GM13977 (cell line): ENCODE measurements around the gene LRMDA.

Source experiments
- DNase-seq: peaks from one replicate; pipeline ENCODE4 v3.0.0; 2012; ENCODE audit warnings: low spot score
- CTCF ChIP-seq: IDR thresholded peaks from 2 replicates; pipeline ENCODE4 v1.5.1; 2012; ENCODE audit warnings: mild to moderate bottlenecking, control low read depth; ENCODE audit not compliant: insufficient read depth; ENCODE audit errors: extremely low read depth, missing control alignments
- in situ Hi-C: fragments of 300-500 bp; cut with MboI; formaldehyde crosslinking; loops from one replicate; pipeline ENCODE4 v1.12.0; 2022; ENCODE audit warnings: low sequenced_read_pairs, low pct_unique_long_range_greater_than_20kb, mixed read lengths, inconsistent platforms; ENCODE audit not compliant: unreplicated experiment

LRMDA gene

GRCh38 chr10:75431180-75432111 is at the start of gene LRMDA:
TSS of gene LRMDA (plus strand) at chr10:75431624.
- in situ Hi-C loops, result no loop called here
- TF ChIP-seq CTCF, result no peak
- peak; percentile 58 for DNase-seq

- DNase-seq, result no peak
- in situ Hi-C loops, result no loop called here
- TF ChIP-seq CTCF, result no peak
Observed at GRCh38 chr10:75386128-75386527, 45.3 kb upstream of the LRMDA start.

- in situ Hi-C loops, result no loop called here
Observed at GRCh38 chr10:75388082-75388481, 43.3 kb upstream of the LRMDA start.

GRCh38 chr10:75390178-75390577 is 41.2 kb upstream of the LRMDA start:
- in situ Hi-C loops, result no loop called here
- no peak for TF ChIP-seq CTCF

More at GRCh38 chr10:75388082-75388481, 43.3 kb upstream of the LRMDA start:
- TF ChIP-seq CTCF, result no peak
- no peak for DNase-seq

GRCh38 chr10:75392271-75392670 is 39.2 kb upstream of the LRMDA start:
- no peak for DNase-seq
- no peak for TF ChIP-seq CTCF
- in situ Hi-C loops, result no loop called here

More at GRCh38 chr10:75390178-75390577, 41.2 kb upstream of the LRMDA start:
- no peak for DNase-seq

- TF ChIP-seq CTCF, result no peak
- in situ Hi-C loops, result no loop called here
- no peak for DNase-seq
Observed at GRCh38 chr10:75392744-75393143, 38.7 kb upstream of the LRMDA start.
